K562 (cell line): ENCODE data around the gene SESN2. TPM values are rescaled to one million over a fixed set of nuclear protein-coding genes. Genes with fewer than 3 reads are reported as not detected.

Experiments used
- ARID3A ChIP-seq: IDR thresholded peaks from 2 replicates; pipeline ENCODE4 v1.6.1; 2012; ENCODE audit warnings: low read depth, low read length, improper control_type of control experiment, borderline replicate concordance
- CCNT2 ChIP-seq: IDR thresholded peaks from 2 replicates; pipeline ENCODE4 v1.6.1; 2011; ENCODE audit warnings: borderline replicate concordance, low read depth, mild to moderate bottlenecking, moderate library complexity, mixed read lengths, low read length; ENCODE audit not compliant: insufficient read length; ENCODE audit errors: extremely low read depth
- CSDE1 ChIP-seq, 2 experiments: fragments of 450-650 bp; IDR thresholded peaks; 2 replicates each; pipeline ENCODE4 v1.6.1; 2016; ENCODE audit warnings: mild to moderate bottlenecking in 1 of 2
- E2F5 ChIP-seq: sonication (generic); formaldehyde crosslinking; IDR thresholded peaks from 2 replicates; pipeline ENCODE4 v1.8.0; 2022; ENCODE audit warnings: mild to moderate bottlenecking, missing genetic modification reagents
- FOXK1 ChIP-seq: sonication (generic); formaldehyde crosslinking; IDR thresholded peaks from 2 replicates; pipeline ENCODE4 v1.8.0; 2022; ENCODE audit warnings: missing genetic modification reagents, mild to moderate bottlenecking, borderline replicate concordance
- LCOR ChIP-seq: sonication (generic); formaldehyde crosslinking; IDR thresholded peaks from 2 replicates; pipeline ENCODE4 v1.8.0; 2022; ENCODE audit warnings: mild to moderate bottlenecking, missing genetic modification reagents
- MAX ChIP-seq: sonication (generic); formaldehyde crosslinking; IDR thresholded peaks from 2 replicates; pipeline ENCODE4 v1.9.0; 2022; ENCODE audit warnings: mild to moderate bottlenecking, missing genetic modification reagents
- MCM3 ChIP-seq: fragments of 450-650 bp; IDR thresholded peaks from 2 replicates; pipeline ENCODE4 v1.6.1; 2016
- MED1 ChIP-seq: sonication (generic); formaldehyde crosslinking; IDR thresholded peaks from 2 replicates; pipeline ENCODE4 v1.8.1; 2023; ENCODE audit warnings: missing genetic modification reagents, borderline replicate concordance
- RCOR1 ChIP-seq, 2 experiments: IDR thresholded peaks; 2 replicates each; pipeline ENCODE4 v1.6.1; 2012; ENCODE audit warnings: low read depth in 2 of 2, low read length in 2 of 2, borderline replicate concordance in 1 of 2, improper control_type of control experiment in 1 of 2
- SMARCA4 ChIP-seq: fragments of 450-650 bp; IDR thresholded peaks from 2 replicates; pipeline ENCODE4 v1.6.1; 2016
- TBL1XR1 ChIP-seq, 2 experiments: IDR thresholded peaks; 2 replicates each; pipeline ENCODE4 v1.6.1; 2012; ENCODE audit warnings: improper control_type of control experiment in 2 of 2, low read length in 2 of 2, mild to moderate bottlenecking in 1 of 2
- TCF15 ChIP-seq: fragments of 250-450 bp; sonication (Bioruptor Pico); IDR thresholded peaks from 2 replicates; pipeline ENCODE4 v1.8.0; 2022; ENCODE audit warnings: moderate library complexity, mild to moderate bottlenecking, inconsistent platforms
- VEZF1 ChIP-seq: fragments of 200-800 bp; sonication (Bioruptor generic); IDR thresholded peaks from 2 replicates; pipeline ENCODE4 v1.6.1; 2017; ENCODE audit warnings: missing genetic modification characterization, missing compliant biosample characterization
- ZBTB17 ChIP-seq: fragments of 450-650 bp; formaldehyde crosslinking; IDR thresholded peaks from 2 replicates; pipeline ENCODE4 v1.4.0; 2020; ENCODE audit warnings: mild to moderate bottlenecking
- ZBTB9 ChIP-seq: fragments of 450-650 bp; formaldehyde crosslinking; IDR thresholded peaks from 2 replicates; pipeline ENCODE4 v1.4.0; 2020; ENCODE audit warnings: mild to moderate bottlenecking, moderate library complexity
- polyA plus RNA-seq, 8 experiments: library from polyadenylated mRNA; depleted of rRNA in 4 of 8; stranded (reverse) in 5 of 8; unstranded in 3 of 8; fragments of >200 nt; fragmentation: Nextera tagmentation in 2 of 8; fragmentation: Illumina TruSeq in 1 of 8; extraction: Ambion mirVana in 2 of 8; extraction: Trizol in 1 of 8; gene quantifications; 2 replicates each; pipeline versions ENCODE4 v1.2.1 to v1.2.3, GENCODE V29; 2011 to 2014; ENCODE audit warnings: inconsistent platforms in 1 of 8, missing spikeins in 1 of 8
- total RNA-seq, 7 experiments: library from RNA; depleted of rRNA in 6 of 7; stranded (reverse); fragments of >200 nt in 6 of 7; fragmentation: Illumina TruSeq in 2 of 7; extraction: Trizol in 2 of 7; gene quantifications; 2 replicates each; pipeline versions ENCODE4 v1.2.1 to v1.2.3, GENCODE V29; 2011 to 2021; ENCODE audit warnings: low replicate concordance in 1 of 7

SESN2 gene
- total and polyA plus RNA-seq, 9 of the 15 experiments (the other 6 are each of a cell fraction or from before 2014, with no cell fraction given) = 3.7 to 71.3 (median 16.8) TPM

- peak; percentile 50 for TF ChIP-seq VEZF1 (CRISPR knock-in tag)
- TF ChIP-seq MAX (CRISPR knock-in tag) = no peak
- TF ChIP-seq E2F5 (CRISPR knock-in tag) = no peak
- peak in 1 of 2 experiments; percentile 78; a peak in 1 of 4 replicates for TF ChIP-seq RCOR1 (IDR thresholded peaks at IDR 0.05; ENCODE audit: borderline replicate concordance in 1 of 2, low read depth in 2 of 2, low read length in 2 of 2)
- TF ChIP-seq MED1 (CRISPR knock-in tag) = no peak
- 0 out of 2 replicates have a peak, but pooled peaks have one; percentile 9 for TF ChIP-seq TCF15 (CRISPR knock-in tag)
- peak in 1 of 2 experiments; percentile 67; a peak in 2 of 4 replicates for TF ChIP-seq TBL1XR1 (IDR thresholded peaks at IDR 0.05; ENCODE audit: low read length in 2 of 2)
- TF ChIP-seq CSDE1 (IDR thresholded peaks at IDR 0.05) = 0 out of 4 replicates have a peak, but pooled peaks of 1 of the 2 experiments have one; percentile 38
- peak; percentile 32 for TF ChIP-seq CCNT2
- 0 out of 2 replicates have a peak, but pooled peaks have one; percentile 21 for TF ChIP-seq FOXK1 (CRISPR knock-in tag)
- TF ChIP-seq LCOR = 0 out of 2 replicates have a peak, but pooled peaks have one; percentile 23
- TF ChIP-seq SMARCA4 = peak; percentile 70; the same call in 1 of the 2 replicates
- peak; percentile 38; the same call in 1 of the 2 replicates for TF ChIP-seq ARID3A
- no peak for TF ChIP-seq MCM3
- TF ChIP-seq ZBTB17 (CRISPR knock-in tag) = 0 out of 2 replicates have a peak, but pooled peaks have one; percentile 25
- TF ChIP-seq ZBTB9 (CRISPR knock-in tag) = peak; percentile 27; the same call in 1 of the 2 replicates
Observed at GRCh38 chr1:28256197-28256827, 3.0 kb upstream of the SESN2 start (continued).
